C4-2B (cell line): ENCODE data around the gene PICALM.

Source experiments
- ZFX ChIP-seq: fragments of 450-650 bp; IDR thresholded peaks from 2 replicates; pipeline ENCODE4 v1.6.1; 2017
- TF ChIP-seq, protein P1 (sequence below): fragments of 450-650 bp; conservative IDR thresholded peaks from 2 replicates; pipeline ENCODE4 v1.5.1; 2017; ENCODE audit warnings: mild to moderate bottlenecking

GRCh38 chr11:86079421-86079820, 10.5 kb upstream of the PICALM start:
- TF ChIP-seq, protein P1, sequence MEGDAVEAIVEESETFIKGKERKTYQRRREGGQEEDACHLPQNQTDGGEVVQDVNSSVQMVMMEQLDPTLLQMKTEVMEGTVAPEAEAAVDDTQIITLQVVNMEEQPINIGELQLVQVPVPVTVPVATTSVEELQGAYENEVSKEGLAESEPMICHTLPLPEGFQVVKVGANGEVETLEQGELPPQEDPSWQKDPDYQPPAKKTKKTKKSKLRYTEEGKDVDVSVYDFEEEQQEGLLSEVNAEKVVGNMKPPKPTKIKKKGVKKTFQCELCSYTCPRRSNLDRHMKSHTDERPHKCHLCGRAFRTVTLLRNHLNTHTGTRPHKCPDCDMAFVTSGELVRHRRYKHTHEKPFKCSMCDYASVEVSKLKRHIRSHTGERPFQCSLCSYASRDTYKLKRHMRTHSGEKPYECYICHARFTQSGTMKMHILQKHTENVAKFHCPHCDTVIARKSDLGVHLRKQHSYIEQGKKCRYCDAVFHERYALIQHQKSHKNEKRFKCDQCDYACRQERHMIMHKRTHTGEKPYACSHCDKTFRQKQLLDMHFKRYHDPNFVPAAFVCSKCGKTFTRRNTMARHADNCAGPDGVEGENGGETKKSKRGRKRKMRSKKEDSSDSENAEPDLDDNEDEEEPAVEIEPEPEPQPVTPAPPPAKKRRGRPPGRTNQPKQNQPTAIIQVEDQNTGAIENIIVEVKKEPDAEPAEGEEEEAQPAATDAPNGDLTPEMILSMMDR = no peak
- TF ChIP-seq ZFX = no peak
